Prostate gland (tissue), 2 donors: Measurements from ENCODE around the gene PRDM16. TPM values are rescaled to one million over a fixed set of nuclear protein-coding genes. Genes with fewer than 3 reads are reported as not detected.

Experiments used
- DNase-seq: peaks from one replicate; pipeline ENCODE4 v3.0.0-alpha.2; 2019; ENCODE audit warnings: low spot score
- H3K27ac ChIP-seq, 2 donors: fragments of 200-600 bp; sonication (generic); 2 replicates each; pipeline ENCODE4 v1.5.1; 2017 to 2019
- H3K27me3 ChIP-seq: fragments of 200-600 bp; sonication (generic); replicated peaks from 2 replicates; pipeline ENCODE4 v1.5.1; 2019; ENCODE audit not compliant: insufficient read depth
- H3K36me3 ChIP-seq, 2 donors: fragments of 200-600 bp; sonication (generic); 1 replicate in 1 of 2; 2 replicates in 1 of 2; pipeline versions ENCODE4 v1.5.1 to v1.8.1; 2017 to 2019
- H3K4me1 ChIP-seq: fragments of 200-600 bp; sonication (generic); replicated peaks from 2 replicates; pipeline ENCODE4 v1.5.1; 2019
- H3K4me3 ChIP-seq, 2 donors: fragments of 200-600 bp; sonication (generic); 2 replicates each; pipeline ENCODE4 v1.5.1; 2017 to 2019
- H3K9me3 ChIP-seq: fragments of 200-600 bp; sonication (generic); 2 replicates; pipeline ENCODE4 v1.5.1; 2017
- POLR2A ChIP-seq: fragments of 450-650 bp; IDR thresholded peaks from one replicate; pipeline ENCODE4 v1.6.1; 2016; ENCODE audit warnings: antibody characterized with exemption, mild to moderate bottlenecking
- POLR2AphosphoS5 ChIP-seq: sonication (generic); formaldehyde crosslinking; IDR thresholded peaks from one replicate; pipeline ENCODE4 v1.6.1; 2017; ENCODE audit warnings: antibody characterized with exemption
- WGBS: methylation state at CpG from one replicate; pipeline ENCODE4 v1.1.5; 2018; 5-methylcytosine and 5-hydroxymethylcytosine counted together
- intact Hi-C: fragments of 100-400 bp; cut with DNase I; formaldehyde crosslinking; loops from one replicate; pipeline ENCODE4 v1.14.2; 2022
- total RNA-seq, 2 donors: library from RNA; depleted of rRNA; stranded (reverse); fragments of >200 nt; gene quantifications; one replicate each; pipeline ENCODE4 v1.1.0, GENCODE V29; 2016
- TF ChIP-seq, protein P1 (sequence below), 4 experiments: fragments of 200-600 bp in 2 of 4; fragments of 450-650 bp in 2 of 4; sonication (generic) in 2 of 4; IDR thresholded peaks; 1 replicate in 3 of 4; 2 replicates in 1 of 4; pipeline ENCODE4 v1.5.1; 2016 to 2019; ENCODE audit warnings: antibody characterized with exemption in 4 of 4, mild to moderate bottlenecking in 2 of 4, moderate library complexity in 2 of 4

Gene PRDM16
- total RNA-seq, 2 donors from 2014 or later: 0.23 to 6.5 TPM

DNA sequence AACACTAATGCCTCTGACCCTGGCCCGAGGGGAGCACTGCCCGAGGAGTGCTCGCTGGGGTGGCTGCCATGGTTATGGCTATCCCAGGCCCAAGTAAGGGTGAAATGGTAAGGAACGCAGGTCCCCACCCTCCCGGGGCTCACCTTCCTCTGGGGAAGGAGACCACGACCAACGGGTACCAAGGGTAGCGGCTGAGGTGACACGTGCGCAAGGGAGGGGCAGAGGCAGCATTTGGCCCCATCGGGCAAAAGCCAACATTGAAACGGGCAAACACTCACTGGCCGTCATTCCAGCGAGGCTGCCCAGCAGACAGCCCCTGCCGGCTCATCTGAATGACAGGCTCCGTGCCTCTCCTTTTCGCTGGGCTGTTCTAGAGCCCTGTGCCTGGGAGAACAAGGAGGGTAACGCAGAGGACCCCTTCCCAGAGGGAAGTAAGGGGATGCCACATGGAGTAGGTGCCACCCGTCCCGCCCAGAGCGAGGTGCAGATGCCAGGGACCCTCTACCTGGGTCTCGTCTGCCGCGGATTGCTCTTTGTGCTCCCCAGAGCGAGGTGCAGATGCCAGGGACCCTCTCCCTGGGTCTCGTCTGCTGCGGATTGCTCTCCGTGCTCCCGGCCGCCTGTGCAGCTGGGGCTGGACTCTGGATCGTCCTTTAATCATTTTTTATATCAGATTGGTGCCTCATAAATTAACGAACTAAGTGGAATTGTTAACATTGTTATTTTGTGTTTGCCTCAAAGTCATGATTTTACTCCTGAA, 31.5 kb upstream of the PRDM16 start:
- intact Hi-C loops: no loop called here
- TF ChIP-seq POLR2AphosphoS5: no peak
- TF ChIP-seq POLR2A: no peak
- TF ChIP-seq, protein P1, sequence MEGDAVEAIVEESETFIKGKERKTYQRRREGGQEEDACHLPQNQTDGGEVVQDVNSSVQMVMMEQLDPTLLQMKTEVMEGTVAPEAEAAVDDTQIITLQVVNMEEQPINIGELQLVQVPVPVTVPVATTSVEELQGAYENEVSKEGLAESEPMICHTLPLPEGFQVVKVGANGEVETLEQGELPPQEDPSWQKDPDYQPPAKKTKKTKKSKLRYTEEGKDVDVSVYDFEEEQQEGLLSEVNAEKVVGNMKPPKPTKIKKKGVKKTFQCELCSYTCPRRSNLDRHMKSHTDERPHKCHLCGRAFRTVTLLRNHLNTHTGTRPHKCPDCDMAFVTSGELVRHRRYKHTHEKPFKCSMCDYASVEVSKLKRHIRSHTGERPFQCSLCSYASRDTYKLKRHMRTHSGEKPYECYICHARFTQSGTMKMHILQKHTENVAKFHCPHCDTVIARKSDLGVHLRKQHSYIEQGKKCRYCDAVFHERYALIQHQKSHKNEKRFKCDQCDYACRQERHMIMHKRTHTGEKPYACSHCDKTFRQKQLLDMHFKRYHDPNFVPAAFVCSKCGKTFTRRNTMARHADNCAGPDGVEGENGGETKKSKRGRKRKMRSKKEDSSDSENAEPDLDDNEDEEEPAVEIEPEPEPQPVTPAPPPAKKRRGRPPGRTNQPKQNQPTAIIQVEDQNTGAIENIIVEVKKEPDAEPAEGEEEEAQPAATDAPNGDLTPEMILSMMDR (IDR thresholded peaks at IDR 0.05): no peak
- no peaks in the 10 kb centered on the region for H3K36me3 ChIP-seq
- H3K4me3 ChIP-seq: no peak overlapping the region
- H3K4me1 ChIP-seq: no peaks in the 10 kb centered on the region
- H3K27ac ChIP-seq: no peak overlapping the region
- H3K9me3 ChIP-seq: no peaks in the 10 kb centered on the region
- no peak for DNase-seq
- WGBS: 78% methylated on average over 32 of the region's 32 CpGs
- peaks cover 10% of the 10 kb centered on the region for H3K27me3 ChIP-seq

GRCh38 chr1:3038113-3038551, 30.9 kb upstream of the PRDM16 start:
- intact Hi-C loops: no loop called here
- 64% methylated on average over 11 of the region's 11 CpGs for WGBS
- no peak for TF ChIP-seq POLR2A
- TF ChIP-seq, protein P1 (IDR thresholded peaks at IDR 0.05): no peak
- TF ChIP-seq POLR2AphosphoS5: no peak
- no peak overlapping the region for H3K27ac ChIP-seq
- no peaks in the 10 kb centered on the region for H3K9me3 ChIP-seq
- no peak for DNase-seq
- no peaks in the 10 kb centered on the region for H3K4me1 ChIP-seq
- H3K36me3 ChIP-seq: no peaks in the 10 kb centered on the region
- H3K4me3 ChIP-seq: no peak overlapping the region
- peaks cover 10% of the 10 kb centered on the region for H3K27me3 ChIP-seq

DNA sequence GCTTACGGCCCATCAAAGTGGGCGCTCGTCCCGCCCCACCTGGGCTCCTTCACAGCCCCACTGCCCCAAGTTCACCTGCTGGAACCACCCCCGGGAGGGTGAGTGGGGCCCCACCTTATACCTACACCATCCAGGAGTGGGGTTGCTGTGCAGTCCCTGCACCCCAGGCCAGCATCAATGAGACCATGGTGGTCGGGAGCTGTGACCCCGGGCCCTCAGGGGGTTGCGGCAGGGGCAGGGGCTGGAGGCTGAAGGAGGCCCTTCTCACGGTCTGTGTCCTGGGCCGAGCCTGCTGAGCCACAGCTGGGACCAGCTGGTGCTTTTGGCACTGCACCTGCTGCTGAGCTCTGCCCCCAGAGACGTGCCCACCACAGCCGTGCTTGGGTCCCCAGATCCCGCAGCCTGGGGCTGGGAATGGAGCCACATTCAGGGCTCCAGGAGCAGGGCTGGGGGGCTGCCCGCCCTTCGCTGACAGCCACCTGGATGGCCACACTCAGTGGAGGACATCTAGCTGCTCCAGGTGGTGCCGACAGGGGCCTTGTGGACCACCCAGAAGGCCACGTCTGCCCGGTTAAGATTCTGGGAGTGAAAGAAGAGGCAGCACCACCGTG, 30.3 kb upstream of the PRDM16 start:
- H3K4me3 ChIP-seq: no peak overlapping the region
- 69% methylated on average over 11 of the region's 19 CpGs for WGBS
- peaks cover 10% of the 10 kb centered on the region for H3K27me3 ChIP-seq

GRCh38 chr1:3040004-3040403, 29.0 kb upstream of the PRDM16 start:
- TF ChIP-seq POLR2A: no peak
- no peak for TF ChIP-seq POLR2AphosphoS5
- TF ChIP-seq, protein P1 (IDR thresholded peaks at IDR 0.05): no peak
- no peak for DNase-seq
- Histone ChIP-seq H3K27ac (no peak overlapping the region), H3K4me3 (no peak overlapping the region), H3K9me3 (no peaks in the 10 kb centered on the region), H3K4me1 (no peaks in the 10 kb centered on the region), H3K36me3 (no peaks in the 10 kb centered on the region), H3K27me3 (peaks cover 14% of the 10 kb centered on the region)
- intact Hi-C loops: no loop called here
- 78% methylated on average over 7 of the region's 7 CpGs for WGBS

More for the DNA sequence above, 30.3 kb upstream of the PRDM16 start:
- TF ChIP-seq POLR2A (no peak), POLR2AphosphoS5 (no peak)
- TF ChIP-seq, protein P1 (IDR thresholded peaks at IDR 0.05): no peak
- no peaks in the 10 kb centered on the region for H3K9me3 ChIP-seq
- H3K4me1 ChIP-seq: no peaks in the 10 kb centered on the region
- H3K27ac ChIP-seq: no peak overlapping the region
- H3K36me3 ChIP-seq: no peaks in the 10 kb centered on the region
- DNase-seq: no peak
- intact Hi-C loops: no loop called here

GRCh38 chr1:3042481-3042880, 26.5 kb upstream of the PRDM16 start:
- H3K36me3 ChIP-seq: no peaks in the 10 kb centered on the region
- no peaks in the 10 kb centered on the region for H3K4me1 ChIP-seq
- H3K27ac ChIP-seq: no peak overlapping the region
- DNase-seq: no peak
- H3K27me3 ChIP-seq: peaks cover 12% of the 10 kb centered on the region
- WGBS: 94% methylated on average over 9 of the region's 9 CpGs
- H3K9me3 ChIP-seq: no peaks in the 10 kb centered on the region
- H3K4me3 ChIP-seq: no peak overlapping the region
- intact Hi-C loops: no loop called here
- TF ChIP-seq POLR2A (no peak), POLR2AphosphoS5 (no peak)
- TF ChIP-seq, protein P1 (IDR thresholded peaks at IDR 0.05): no peak
